HG03159 (cell line): ENCODE results near the gene SP6.

Experiments
- ATAC-seq: cut with Tn5 transposase; IDR thresholded peaks from one replicate; pipeline ENCODE4 v1.9.1; 2021; ENCODE audit warnings: mild to moderate bottlenecking, moderate library complexity; ENCODE audit not compliant: unreplicated experiment

The SP6 gene

GRCh38 chr17:47879776-47880454 is 29.0 kb upstream of the SP6 start:
- no peak for ATAC-seq

GRCh38 chr17:47879028-47879585 is 28.1 kb upstream of the SP6 start:
- ATAC-seq = no peak

- ATAC-seq = no peak
Observed at GRCh38 chr17:47878203-47879027, 27.5 kb upstream of the SP6 start.

GRCh38 chr17:47877368-47878034 is 26.5 kb upstream of the SP6 start:
- no peak for ATAC-seq

- ATAC-seq = no peak
Observed at GRCh38 chr17:47875011-47875985, 24.3 kb upstream of the SP6 start.

GRCh38 chr17:47873200-47874090 is 22.5 kb upstream of the SP6 start:
- ATAC-seq = no peak

- no peak for ATAC-seq
Observed at GRCh38 chr17:47872651-47873161, 21.7 kb upstream of the SP6 start.

- ATAC-seq = no peak
Observed at GRCh38 chr17:47872019-47872650, 21.2 kb upstream of the SP6 start.

- ATAC-seq = no peak
Observed at GRCh38 chr17:47871048-47871447, 20.1 kb upstream of the SP6 start.

GRCh38 chr17:47870056-47870455 is 19.1 kb upstream of the SP6 start:
- no peak for ATAC-seq

- ATAC-seq = no peak
Observed at GRCh38 chr17:47869114-47869513, 18.2 kb upstream of the SP6 start.

GRCh38 chr17:47867813-47868533 is 17.0 kb upstream of the SP6 start:
- no peak for ATAC-seq

GRCh38 chr17:47866941-47867340 is 16.0 kb upstream of the SP6 start:
- ATAC-seq = no peak

GRCh38 chr17:47864791-47865216 is 13.8 kb upstream of the SP6 start:
- ATAC-seq = no peak

- no peak for ATAC-seq
Observed at GRCh38 chr17:47862621-47863440, 11.9 kb upstream of the SP6 start.

- no peak for ATAC-seq
Observed at GRCh38 chr17:47860386-47860785, 9.4 kb upstream of the SP6 start.
